Measurements from ENCODE around the gene DOCK8. TPM values are rescaled to one million over a fixed set of nuclear protein-coding genes. Genes with fewer than 3 reads are reported as not detected.
A peak's percentile ranks its signal among the peaks of the same experiment; 100 is the strongest.

DOCK8 gene
- polyA plus RNA-seq, 3 donors, result 12.4 to 14.8 (median 12.9) TPM

DNA sequence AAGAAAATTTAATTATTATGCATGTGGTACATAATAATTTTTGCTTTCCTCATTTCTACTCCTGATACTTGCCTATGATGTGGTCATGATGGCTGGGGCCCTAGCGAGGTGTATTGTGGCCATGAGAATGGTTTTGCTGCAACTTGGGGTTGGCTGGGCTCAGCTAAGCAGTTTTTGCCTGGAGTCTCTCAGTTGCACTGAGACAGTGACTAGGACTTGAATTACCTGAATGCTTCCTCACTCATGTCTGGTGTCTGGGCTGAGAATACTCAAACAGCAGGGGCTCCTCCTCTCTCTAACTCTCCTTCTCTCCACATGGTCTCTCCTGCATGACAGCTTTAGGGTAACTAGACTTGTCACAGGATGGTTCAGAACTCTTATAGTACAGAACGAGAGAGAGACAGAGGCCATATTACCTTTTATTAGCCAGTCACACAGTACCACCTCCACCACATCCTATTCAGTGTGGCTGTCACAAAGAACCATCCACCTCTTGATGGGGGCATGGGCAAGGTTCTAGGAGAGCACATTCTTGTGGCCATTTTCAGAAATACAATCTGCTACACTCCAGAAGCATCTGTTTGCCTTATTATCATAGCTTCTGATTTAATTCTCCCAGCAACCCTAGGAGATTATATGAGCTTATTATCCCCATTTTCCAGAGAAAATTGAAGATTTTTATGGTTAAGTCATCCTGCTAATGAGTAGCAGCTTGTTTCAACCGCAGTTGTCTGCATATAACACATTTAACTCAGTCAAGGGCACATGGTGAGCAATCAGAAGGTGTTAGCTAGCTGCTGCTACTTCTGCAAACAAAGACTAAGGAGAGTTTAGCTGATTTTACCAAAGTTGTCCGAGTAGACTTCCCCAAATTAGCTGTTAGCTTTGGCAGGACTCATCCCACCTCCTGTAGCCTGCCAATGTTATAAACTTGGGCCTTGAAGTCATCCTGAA, 245.1 kb downstream of the DOCK8 start:
- no peak for DNase-seq

DNA sequence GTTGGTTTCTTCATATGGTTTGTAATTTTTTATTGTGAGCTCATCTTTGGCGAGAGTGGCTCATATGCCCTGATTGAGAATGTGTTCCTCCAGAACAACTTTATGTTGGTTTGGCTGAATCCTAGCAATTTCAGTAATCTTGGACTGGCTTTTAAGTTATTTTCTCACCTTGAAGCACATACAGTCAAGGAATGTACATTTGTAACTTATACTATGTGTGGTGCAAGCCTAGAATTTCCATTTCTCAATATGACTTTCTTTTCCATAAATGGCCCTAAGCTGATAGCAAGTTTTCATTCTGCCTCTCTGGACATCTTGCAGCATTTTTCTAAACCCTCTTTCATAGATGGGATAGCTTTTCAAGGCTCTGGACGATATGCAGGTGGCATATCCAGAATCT, 247.5 kb downstream of the DOCK8 start:
- DNase-seq, result no peak

DNA sequence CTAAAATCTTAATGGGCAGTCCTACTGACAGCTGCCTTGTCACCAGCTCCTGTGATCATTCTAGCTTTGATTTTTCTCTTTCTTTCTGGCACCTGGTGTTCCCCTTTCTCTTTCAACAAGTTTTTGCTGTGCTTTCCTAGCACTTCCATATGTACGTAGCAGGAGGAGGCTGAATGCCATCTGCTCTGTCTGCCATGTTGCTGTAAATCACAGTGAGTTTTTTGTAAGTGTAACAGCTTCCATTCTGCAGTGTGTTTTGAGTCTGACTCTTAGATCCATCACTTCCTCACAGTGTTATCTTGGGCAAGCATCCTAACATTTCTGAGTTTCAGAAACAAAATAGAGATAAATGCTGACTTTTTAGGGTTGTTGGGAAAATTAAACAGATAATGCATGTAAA, 247.9 kb downstream of the DOCK8 start:
- no peak for DNase-seq

DNA sequence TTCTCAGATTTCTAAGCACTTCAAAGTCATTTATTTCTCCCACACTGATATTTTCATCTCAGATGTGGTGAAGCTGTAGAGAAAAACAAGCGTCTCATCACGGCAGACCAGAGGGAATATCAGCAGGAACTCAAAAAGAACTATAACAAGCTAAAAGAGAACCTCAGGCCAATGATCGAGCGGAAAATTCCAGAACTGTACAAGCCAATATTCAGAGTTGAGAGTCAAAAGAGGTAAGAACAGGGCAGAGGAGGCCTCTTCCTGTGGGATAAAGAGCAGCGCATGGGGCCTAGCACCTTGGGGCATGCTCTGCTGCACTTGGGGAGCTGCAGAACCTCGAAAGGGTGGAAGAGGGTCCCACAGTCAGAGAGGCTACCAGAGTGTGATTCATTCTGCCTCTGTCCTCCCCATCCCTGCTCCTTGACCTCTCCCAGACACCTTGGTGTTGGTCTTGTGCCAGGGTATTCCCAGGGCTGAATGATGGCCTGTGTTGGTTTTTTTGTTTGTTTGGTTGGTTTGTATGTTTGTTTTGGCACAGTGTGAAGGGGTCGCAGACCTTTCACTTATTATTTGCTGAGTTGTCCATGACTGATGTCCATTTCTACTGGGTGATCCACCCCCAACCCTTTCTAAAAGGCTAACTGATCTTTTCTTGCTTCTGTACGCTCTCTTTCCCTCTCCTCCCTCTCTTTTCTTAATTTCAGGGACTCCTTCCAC, 248.9 kb downstream of the DOCK8 start:
- DNase-seq, result no peak

DNA sequence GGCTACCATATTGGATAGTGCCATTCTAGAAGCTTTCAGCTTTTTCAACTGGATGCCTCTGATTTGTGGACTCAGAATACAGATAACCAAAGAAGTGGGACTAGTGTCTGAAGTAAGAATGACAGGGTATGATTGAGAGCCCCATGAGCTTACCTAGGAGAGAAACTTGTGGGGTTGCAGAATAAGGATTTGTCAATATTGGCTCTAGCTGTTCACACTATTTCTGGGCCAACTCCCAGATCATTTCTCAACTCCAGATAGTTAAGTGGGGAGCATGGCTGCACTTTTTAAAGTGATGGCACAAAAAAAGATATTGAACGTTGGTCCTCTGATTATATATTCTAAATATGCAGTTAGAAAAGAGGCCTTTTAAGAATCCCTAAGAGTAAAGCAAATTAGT, 252.1 kb downstream of the DOCK8 start:
- DNase-seq, result no peak

DNA sequence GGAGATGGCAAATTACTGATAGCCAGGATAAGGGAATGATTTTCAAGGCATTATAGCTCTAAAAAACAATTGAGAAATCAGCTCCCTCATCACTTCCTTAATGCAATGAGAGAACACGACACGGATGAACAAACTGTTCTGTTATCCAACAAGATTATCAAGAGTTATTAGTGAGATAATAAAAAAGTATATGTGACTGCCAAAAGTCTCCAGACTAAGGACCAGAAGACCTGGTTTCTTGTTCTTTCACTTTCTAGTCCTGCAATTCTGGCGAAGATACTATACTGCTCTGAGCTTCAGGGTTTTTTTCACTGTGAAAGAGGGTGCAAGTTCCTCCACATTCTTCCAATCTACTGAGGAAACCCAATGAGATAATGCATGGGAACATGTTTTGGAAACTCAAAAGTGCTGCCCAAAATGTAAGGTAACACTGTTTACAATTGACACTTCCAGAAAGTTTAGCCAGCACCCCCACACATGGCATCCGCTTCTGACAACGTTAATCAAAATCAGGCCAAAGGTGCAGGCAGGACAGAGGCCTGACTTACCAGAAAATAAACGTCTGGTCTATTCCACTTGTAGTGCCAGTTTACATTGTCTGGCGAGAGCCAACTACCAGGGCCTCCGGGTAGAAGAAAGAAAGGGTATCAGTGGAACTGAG, 254.2 kb downstream of the DOCK8 start:
- no peak for DNase-seq

DNA sequence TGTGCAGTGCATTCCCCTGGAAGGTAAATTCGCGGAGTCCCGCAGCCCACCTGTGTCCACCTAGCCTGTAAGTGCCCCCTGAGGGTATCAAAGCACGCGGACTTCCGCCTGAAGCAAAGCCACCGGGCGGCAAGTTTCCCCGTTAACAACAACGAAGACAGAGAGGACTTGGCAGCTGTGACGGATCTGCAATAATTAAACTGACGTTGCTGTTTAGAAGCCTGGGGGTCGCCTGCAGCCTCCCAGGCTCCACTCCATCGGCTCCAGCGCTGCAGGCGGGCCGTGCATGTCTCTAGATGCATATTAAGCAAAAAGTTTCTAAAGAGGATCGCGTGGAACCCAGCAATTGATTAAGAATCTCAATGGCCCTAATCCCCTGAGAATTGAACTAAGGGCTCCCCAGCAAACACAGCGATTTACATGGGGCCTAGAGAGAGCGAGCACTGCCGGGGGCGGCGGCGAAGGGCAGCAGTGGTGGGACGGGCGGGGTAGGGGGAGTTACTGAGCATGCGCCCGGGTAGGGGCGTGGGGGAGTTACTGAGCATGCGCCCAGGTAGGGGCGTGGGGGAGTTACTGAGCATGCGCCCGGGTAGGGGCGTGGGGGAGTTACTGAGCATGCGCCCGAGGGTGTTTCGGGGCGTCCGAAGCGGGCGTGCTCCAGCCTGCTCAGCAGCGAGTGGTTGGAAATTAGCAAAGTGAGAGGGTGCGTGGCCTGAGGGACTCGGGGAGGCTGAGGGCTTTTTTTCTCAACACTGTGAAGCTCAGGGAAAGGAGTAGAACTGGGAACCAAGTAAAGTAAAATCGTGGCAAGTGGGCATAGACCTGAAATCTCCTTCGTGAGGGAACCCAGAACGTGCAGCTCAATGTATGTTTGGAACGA, 255.2 kb downstream of the DOCK8 start:
- peak; percentile 91 for DNase-seq

DNA sequence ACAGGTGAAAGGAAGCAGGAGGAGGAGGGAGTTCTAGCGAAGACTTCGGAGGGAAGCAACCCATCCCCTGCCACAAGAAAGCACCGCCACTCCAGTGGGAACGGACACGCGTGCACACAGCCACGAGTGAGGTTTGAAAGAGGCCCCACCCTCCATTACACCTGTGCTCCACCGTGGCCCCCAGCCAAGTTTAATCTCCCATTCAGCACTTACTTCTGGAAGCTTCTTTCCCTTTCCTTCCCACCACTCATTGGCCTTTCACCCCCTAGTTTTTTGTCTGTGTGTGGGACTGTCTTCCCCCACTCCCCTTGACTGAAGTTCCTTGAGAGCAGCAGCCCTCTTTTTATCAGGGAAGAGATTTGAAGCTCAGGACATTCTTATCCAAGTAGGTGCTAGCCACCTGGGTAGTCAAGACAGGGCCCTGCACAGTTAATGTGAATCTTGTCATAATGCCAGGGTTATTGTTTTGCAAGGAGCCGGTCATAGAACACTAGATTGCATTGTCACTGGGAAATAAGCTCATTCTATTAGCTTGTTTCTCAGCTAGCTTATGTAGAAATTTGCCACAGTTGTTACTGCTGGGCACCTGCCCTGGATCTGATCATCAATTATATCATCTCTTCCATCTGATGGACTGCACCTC, 256.0 kb downstream of the DOCK8 start:
- no peak for DNase-seq

DNA sequence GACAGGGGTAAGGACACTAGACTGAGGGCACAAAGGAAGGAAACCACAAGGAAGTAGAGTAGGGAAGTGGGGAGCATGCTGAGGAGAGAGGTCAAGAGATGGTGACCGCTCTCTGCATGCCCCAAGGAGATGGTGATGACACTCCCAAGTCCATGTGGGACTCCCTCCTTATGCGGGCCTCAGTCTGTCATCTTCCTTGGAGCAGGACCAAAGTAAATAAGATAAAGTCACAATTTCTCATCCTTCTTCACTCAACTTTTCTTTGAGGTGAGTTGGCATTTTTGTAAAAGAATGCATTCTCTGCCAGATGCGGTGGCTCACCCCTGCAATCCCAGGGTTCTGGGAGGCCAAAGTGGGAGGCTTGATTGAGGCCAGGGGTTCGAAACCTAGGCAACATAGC, 256.7 kb downstream of the DOCK8 start:
- no peak for DNase-seq

DNA sequence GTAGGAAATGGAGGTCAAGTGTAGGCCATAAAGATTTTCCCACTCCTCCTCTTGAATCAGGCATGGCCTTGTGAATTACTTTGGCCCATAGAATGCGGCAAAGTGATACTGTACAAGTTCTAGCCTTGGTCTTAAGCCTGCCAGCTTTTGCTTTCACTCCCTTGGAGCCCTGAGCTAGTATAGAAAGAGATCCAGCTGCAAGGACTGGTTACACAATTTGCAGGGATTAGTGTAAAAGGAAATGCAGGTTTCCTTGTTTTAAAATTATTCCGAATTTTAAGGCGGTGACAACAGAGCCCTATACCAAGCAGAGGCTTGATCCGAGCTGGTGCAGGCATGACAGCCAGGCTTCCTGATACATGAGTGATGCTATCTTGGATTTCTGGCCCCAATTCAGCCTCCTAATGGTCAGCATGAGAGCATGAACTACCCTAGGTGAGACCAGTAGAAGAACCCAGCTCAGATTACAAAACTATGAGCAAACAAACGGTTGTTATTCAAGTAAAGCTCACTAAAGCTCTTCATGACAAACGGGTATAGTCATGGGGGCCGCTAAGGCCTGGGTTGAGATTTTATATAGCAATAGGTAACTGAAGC, 257.9 kb downstream of the DOCK8 start:
- DNase-seq, result no peak

DNA sequence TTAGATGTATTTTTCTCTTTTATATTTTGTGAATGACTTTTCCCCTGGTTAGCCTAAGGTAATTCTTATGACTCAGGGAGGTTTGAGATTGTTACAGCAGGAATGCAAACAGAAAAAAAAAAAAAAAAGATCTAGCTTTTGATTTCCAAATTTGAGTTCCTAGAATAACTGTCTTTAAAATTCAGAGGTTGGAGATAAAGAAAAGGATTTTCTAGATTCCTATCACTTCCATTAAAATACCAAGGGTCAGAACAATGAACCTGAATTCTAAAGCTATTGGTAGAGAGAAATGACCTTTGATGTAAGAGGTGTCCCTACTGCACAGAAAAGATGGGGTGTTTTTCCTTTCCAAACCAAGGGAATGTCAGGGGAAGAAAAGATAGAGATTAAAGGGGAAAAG, 262.5 kb downstream of the DOCK8 start:
- DNase-seq, result no peak

DNA sequence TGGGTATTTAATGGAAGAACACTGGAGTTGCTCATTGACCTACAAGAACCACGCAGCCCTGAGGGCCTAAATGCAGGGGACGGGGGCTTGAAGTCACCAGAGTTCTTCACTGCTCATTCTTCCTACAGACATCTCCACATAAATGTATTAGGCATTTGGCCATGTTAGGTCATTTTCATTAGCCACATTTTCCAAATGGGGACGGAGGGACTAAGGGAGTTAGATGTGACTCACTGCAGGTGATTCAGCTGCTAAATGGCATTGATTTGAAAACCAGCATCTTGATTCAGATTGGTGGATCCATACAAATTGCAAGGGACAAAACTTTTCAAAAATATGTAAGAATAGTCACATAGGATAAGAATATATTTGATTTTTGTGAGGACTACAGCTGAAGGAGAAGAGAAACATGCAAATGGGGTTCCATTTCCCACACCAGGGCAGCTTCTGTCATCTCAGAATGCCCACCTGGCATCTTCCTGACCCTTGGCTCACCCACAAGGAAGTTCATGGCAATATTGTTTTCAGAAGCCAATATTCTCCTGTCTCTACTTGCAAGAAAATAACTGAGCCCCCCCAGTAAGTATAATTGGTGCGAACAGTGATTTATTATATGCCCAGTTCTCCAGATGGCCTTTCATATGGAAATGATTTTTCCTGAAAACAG, 264.8 kb downstream of the DOCK8 start:
- no peak for DNase-seq

DNA sequence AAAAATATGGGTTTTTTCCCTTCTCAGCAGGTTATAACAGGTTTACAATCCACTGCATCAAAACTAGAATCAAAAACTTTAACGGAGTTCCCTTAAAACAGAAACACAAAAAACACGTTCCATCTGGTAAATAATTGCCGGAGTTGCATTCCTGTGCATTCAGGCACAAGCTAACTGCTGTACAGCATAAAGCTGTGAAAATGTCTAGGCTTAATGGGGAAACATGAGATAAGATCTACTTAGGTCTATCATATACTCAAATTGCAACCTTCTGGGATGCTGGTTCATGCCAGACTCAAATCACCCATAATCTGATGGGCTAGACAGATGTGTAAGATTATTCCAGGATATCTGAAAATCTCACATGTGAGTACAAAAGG, 265.3 kb downstream of the DOCK8 start:
- peak; percentile 86 for DNase-seq

DNA sequence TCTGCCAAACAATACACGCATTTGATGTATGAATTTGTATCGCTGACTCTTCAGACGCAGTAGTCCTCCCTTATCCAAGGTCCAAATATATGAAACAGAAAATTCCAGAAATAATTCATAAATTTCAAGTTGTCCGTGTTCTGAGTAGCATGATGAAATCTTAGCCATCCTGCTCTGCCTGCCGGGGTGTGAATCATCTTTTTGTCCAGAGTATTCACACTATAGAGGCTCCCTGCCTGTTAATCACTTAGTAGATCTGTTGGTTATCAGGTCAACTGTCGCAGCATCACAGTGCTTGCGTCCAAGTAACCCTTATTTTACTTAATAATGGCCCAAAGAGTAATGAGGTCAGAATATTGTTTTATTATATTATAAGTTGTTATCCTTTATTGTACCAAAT, 268.1 kb downstream of the DOCK8 start:
- DNase-seq, result no peak

DNA sequence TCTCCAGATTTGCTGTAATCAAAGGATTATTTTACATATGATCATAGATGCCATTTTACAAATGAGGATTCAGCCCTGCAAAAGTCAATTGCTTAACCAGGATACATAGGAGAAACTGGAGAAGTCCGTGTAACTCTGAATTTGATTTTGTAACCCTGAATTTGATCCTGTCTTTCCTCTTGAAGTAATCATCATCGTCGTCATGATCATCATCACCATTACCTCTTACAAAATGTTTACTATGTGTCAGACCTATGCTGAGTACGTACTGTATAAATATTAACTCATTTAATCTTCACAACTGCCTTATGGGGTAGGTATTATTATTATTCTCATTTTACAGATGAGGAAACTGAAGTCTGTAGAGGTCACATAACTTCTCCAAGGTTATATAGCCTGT, 271.5 kb downstream of the DOCK8 start:
- no peak for DNase-seq

DNA sequence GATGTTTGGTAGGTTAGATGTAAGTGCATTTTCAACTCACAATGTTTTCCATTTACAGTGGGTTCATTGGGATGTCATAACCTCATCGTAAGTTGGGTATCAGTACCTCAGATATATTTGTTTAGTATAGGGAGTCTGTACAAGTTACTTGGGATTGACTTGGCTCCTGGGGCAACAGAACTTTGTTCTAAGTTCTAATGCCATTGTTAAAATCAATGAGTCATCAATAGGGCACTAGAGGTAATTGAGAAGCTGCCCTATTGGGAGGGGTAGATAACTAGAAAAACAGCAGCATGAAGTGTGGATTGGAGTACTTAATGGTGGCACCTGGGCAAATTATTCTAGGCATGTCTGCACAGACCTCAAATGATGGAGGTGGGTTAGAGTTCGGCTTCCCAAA, 272.8 kb downstream of the DOCK8 start:
- no peak for DNase-seq

DNA sequence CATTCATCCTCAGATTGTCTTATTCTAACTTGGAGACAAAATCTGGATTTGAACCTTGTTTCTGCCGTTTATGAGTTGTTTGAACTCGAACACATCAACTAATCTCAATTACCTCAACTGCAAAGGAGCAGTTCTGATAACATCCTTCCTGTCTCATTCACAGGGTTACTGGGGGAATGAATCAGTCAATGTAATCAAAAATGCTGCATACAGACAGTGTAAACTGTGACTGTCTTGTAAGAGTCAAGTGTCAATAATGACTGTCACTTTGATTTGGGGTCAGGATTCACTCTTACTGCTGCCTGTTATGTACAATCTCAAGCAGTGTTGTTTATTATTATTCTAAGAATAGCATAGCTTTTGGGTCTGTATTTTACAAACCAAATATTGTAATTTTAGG, 273.8 kb downstream of the DOCK8 start:
- DNase-seq, result no peak

DNA sequence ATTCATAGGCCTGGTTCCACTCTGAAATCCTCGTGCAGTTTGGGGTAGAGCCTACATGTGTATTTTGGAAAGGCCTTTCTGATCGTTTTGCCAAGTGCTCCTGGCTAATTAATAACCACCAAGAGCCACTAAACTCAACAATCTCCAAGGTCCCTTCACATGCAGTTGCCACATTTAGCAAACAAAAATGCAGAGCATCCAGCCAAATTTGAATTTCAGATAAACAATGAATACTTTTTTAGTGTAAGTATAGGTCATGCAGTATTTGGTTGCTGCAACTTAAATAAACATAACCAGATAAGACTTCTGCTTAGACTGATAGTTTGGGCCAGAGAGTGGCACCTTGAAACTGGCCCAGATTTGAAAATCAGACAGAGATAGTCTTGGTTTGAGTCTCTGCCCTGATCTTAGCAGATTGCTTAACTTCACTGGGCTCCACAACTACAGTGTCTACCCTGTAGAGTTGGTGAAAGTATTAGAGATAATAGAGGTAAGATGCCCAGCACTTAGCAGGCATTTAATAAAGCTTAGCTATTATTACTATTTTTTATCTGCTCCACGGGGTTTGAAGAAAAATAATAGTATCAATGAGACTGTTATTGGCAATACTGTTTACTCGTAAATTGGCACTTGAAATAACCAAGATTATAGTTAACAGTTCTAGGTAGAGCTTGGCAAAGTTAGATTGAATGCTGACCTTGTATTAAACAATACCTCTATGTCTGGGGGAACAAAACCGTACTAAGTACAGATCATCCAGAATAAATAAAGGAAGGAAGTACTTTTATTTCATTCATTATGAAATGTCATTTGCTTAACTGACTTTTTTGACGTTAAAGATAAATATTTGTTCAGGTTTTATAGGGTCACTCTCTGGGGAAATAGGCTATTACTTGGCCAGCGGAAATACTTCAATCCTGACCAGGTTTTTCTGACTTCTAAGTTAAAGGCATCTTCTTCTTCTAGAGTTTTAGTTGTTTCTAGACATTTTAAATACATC, 274.8 kb downstream of the DOCK8 start:
- DNase-seq, result no peak

DNA sequence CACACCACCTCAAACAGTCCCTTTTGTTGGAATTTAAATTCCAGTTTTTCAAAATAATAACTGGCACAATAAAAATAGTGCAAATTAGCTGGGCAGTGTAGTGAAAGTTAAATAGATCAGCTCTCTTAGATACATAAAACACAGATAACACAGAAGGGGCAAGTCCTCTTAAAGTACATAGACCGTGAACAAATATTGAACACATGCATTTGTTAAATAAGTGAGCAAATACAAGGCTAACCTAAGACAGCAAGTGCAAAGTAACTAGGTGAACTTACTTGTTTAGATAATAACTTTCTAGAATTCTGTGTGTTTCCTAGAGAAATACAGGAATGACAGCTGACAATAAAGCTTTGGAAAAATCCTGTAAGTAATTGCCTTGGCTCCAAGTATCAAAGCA, 280.1 kb downstream of the DOCK8 start:
- no peak for DNase-seq

Data from renal pelvis (tissue), 4 donors.